ENCODE data around the gene SFTA2.

- TF ChIP-seq, protein P1, sequence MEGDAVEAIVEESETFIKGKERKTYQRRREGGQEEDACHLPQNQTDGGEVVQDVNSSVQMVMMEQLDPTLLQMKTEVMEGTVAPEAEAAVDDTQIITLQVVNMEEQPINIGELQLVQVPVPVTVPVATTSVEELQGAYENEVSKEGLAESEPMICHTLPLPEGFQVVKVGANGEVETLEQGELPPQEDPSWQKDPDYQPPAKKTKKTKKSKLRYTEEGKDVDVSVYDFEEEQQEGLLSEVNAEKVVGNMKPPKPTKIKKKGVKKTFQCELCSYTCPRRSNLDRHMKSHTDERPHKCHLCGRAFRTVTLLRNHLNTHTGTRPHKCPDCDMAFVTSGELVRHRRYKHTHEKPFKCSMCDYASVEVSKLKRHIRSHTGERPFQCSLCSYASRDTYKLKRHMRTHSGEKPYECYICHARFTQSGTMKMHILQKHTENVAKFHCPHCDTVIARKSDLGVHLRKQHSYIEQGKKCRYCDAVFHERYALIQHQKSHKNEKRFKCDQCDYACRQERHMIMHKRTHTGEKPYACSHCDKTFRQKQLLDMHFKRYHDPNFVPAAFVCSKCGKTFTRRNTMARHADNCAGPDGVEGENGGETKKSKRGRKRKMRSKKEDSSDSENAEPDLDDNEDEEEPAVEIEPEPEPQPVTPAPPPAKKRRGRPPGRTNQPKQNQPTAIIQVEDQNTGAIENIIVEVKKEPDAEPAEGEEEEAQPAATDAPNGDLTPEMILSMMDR (optimal IDR thresholded peaks at IDR 0.05 in 1 of 3, IDR thresholded peaks at IDR 0.05 in 1 of 3, conservative IDR thresholded peaks at IDR 0.05 in 1 of 3; ENCODE audit: extremely low read depth in 1 of 3, insufficient read depth in 2 of 3, low read length in 3 of 3): no peak
- no peak for TF ChIP-seq EZH2 (IDR thresholded peaks at IDR 0.05; ENCODE audit: low read length)
These were observed 29.1 kb upstream of the SFTA2 start for GRCh38 chr6:30960907-30961673.

Measured in keratinocyte (primary cell).